OCI-LY7 (cell line): ENCODE data around the gene SRC. TPM values are rescaled to one million over a fixed set of nuclear protein-coding genes. Genes with fewer than 3 reads are reported as not detected.

Experiments used
- BruUV-seq: library from RNA; stranded (reverse); fragments of 400-500 nt; replicated peaks from 2 replicates; lab custom pipeline; 2021; lab: Mats Ljungman, UMichigan
- CTCF ChIA-PET: fragments of 300-600 bp; sonication (Branson Sonifier 250); formaldehyde crosslinking; loops from one replicate; lab custom pipeline; 2022; ENCODE audit warnings: antibody characterized with exemption; ENCODE audit not compliant: unreplicated experiment; lab: Charles Lee
- POLR2A ChIA-PET: fragments of 300-600 bp; sonication (Branson Sonifier 250); formaldehyde crosslinking; loops from one replicate; lab custom pipeline; 2022; ENCODE audit warnings: antibody characterized with exemption; lab: Charles Lee
- DNase-seq: peaks from one replicate; pipeline ENCODE4 v3.0.0-alpha.2; 2015; ENCODE audit warnings: low spot score
- H2AFZ ChIP-seq: fragments of 200-600 bp; sonication (generic), shearing (Covaris generic); 2 replicates; pipeline ENCODE4 v1.6.1; 2014; ENCODE audit warnings: mild to moderate bottlenecking, antibody characterized with exemption, low read length, moderate library complexity
- H3K27ac ChIP-seq: fragments of 200-600 bp; sonication (generic); 2 replicates; pipeline ENCODE4 v1.5.1; 2014; ENCODE audit warnings: mixed run types, low read depth, mild to moderate bottlenecking, moderate library complexity, low read length, inconsistent platforms; ENCODE audit not compliant: poor library complexity, severe bottlenecking
- H3K36me3 ChIP-seq: fragments of 200-600 bp; sonication (generic); 2 replicates; pipeline ENCODE4 v1.6.1; 2014; ENCODE audit warnings: mild to moderate bottlenecking, antibody characterized with exemption, low read length, moderate library complexity, mixed read lengths; ENCODE audit not compliant: insufficient read depth
- H3K4me1 ChIP-seq: fragments of 200-600 bp; sonication (generic); 2 replicates; pipeline ENCODE4 v1.5.1; 2014; ENCODE audit warnings: mild to moderate bottlenecking, low read length; ENCODE audit not compliant: insufficient read depth, poor library complexity, severe bottlenecking
- H3K4me2 ChIP-seq: fragments of 200-600 bp; sonication (generic); 2 replicates; pipeline ENCODE4 v1.6.1; 2014; ENCODE audit warnings: mild to moderate bottlenecking, low read length
- H3K4me3 ChIP-seq: fragments of 200-600 bp; sonication (generic); 2 replicates; pipeline ENCODE4 v1.5.1; 2014; ENCODE audit warnings: mild to moderate bottlenecking, low read depth, low read length; ENCODE audit not compliant: poor library complexity, severe bottlenecking
- H3K79me2 ChIP-seq: fragments of 200-600 bp; sonication (generic); 2 replicates; pipeline ENCODE4 v1.6.1; 2016; ENCODE audit warnings: low read depth, mild to moderate bottlenecking, low read length, moderate library complexity, mixed read lengths; ENCODE audit not compliant: insufficient read depth
- H3K9me2 ChIP-seq: fragments of 200-600 bp; sonication (generic); 2 replicates; pipeline ENCODE4 v1.6.1; 2016; ENCODE audit warnings: mild to moderate bottlenecking, low read length, mixed read lengths; ENCODE audit not compliant: insufficient read depth
- H3K9me3 ChIP-seq: fragments of 200-600 bp; sonication (generic); 2 replicates; pipeline ENCODE4 v1.6.1; 2014; ENCODE audit warnings: mild to moderate bottlenecking, mixed run types, low read length, mixed read lengths
- H4K20me1 ChIP-seq: fragments of 200-600 bp; sonication (generic); 2 replicates; pipeline ENCODE4 v1.6.1; 2014; ENCODE audit warnings: mild to moderate bottlenecking, antibody characterized with exemption, low read length, moderate library complexity, mixed read lengths; ENCODE audit not compliant: insufficient read depth
- CTCF ChIP-seq: fragments of 200-600 bp; sonication (generic); conservative IDR thresholded peaks from 2 replicates; pipeline ENCODE4 v1.5.1; 2014; ENCODE audit warnings: mild to moderate bottlenecking, antibody characterized with exemption, low read length, moderate library complexity, mixed read lengths
- EZH2phosphoT487 ChIP-seq: fragments of 200-600 bp; sonication (generic); IDR thresholded peaks from 2 replicates; pipeline ENCODE4 v1.6.1; 2018; ENCODE audit warnings: low read depth, borderline replicate concordance, mild to moderate bottlenecking, mixed run types, antibody characterized with exemption, low read length, moderate library complexity, mixed read lengths
- intact Hi-C: fragments of 100-400 bp; cut with micrococcal nuclease; formaldehyde crosslinking; loops from one replicate; pipeline ENCODE4 v1.10.0; 2022; ENCODE audit not compliant: unreplicated experiment
- total RNA-seq, 2 experiments: library from RNA; depleted of rRNA in 1 of 2; stranded (reverse); fragments of >200 nt in 1 of 2; shearing (Covaris generic) in 1 of 2; gene quantifications; 2 replicates each; pipeline ENCODE4 v1.2.3, GENCODE V29; 2014 to 2022

The SRC gene
- total RNA-seq, 2 experiments from 2014 or later, result 0.72 to 3.7 TPM

GRCh38 chr20:37389241-37389747 is 43.4 kb downstream of the SRC start:
- POLR2A ChIA-PET, result no interaction called here
- H3K9me3 ChIP-seq, result no peaks in the 10 kb centered on the region
- DNase-seq, result no peak

GRCh38 chr20:37389844-37390275 is 43.9 kb downstream of the SRC start:
- no peaks in the 10 kb centered on the region for H4K20me1 ChIP-seq
- POLR2A ChIA-PET, result interaction anchor here (0.6 kb wide), 1 partner anchor 1219 kb away, joined by 5 read pairs; no protein-coding TSS in a partner anchor
- H3K27ac ChIP-seq, result no peak overlapping the region
- H2AFZ ChIP-seq, result no peak overlapping the region
- no peaks in the 10 kb centered on the region for H3K36me3 ChIP-seq
- CTCF ChIA-PET, result no interaction called here
- no peak for DNase-seq
- intact Hi-C loops, result no loop called here
- H3K9me2 ChIP-seq, result no peaks in the 10 kb centered on the region
- H3K9me3 ChIP-seq, result no peaks in the 10 kb centered on the region
- no peaks in the 10 kb centered on the region for H3K79me2 ChIP-seq
- TF ChIP-seq CTCF, result 0 out of 2 replicates have a peak, but pooled peaks have one; percentile 22
- TF ChIP-seq EZH2phosphoT487, result no peak
- no TSS peak for BruUV-seq
- H3K4me3 ChIP-seq, result no peak overlapping the region
- no peak overlapping the region for H3K4me2 ChIP-seq
- peaks cover 2% of the 10 kb centered on the region for H3K4me1 ChIP-seq

More at GRCh38 chr20:37389241-37389747, 43.4 kb downstream of the SRC start:
- Histone ChIP-seq H3K4me1 (peaks cover 4% of the 10 kb centered on the region), H3K4me3 (no peak overlapping the region), H3K79me2 (no peaks in the 10 kb centered on the region), H3K9me2 (no peaks in the 10 kb centered on the region), H3K36me3 (no peaks in the 10 kb centered on the region), H2AFZ (no peak overlapping the region), H3K27ac (no peak overlapping the region), H4K20me1 (no peaks in the 10 kb centered on the region), H3K4me2 (no peak overlapping the region)
- BruUV-seq, result no TSS peak
- CTCF ChIA-PET, result no interaction called here
- intact Hi-C loops, result no loop called here
- TF ChIP-seq CTCF (no peak), EZH2phosphoT487 (no peak)

GRCh38 chr20:37390503-37390890 is 44.6 kb downstream of the SRC start:
- H3K4me2 ChIP-seq, result no peak overlapping the region
- H3K9me2 ChIP-seq, result no peaks in the 10 kb centered on the region
- H3K4me3 ChIP-seq, result no peak overlapping the region
- H3K36me3 ChIP-seq, result no peaks in the 10 kb centered on the region
- H3K79me2 ChIP-seq, result no peaks in the 10 kb centered on the region
- CTCF ChIA-PET, result no interaction called here
- BruUV-seq, result no TSS peak
- H3K4me1 ChIP-seq, result no peaks in the 10 kb centered on the region
- intact Hi-C loops, result no loop called here
- H4K20me1 ChIP-seq, result no peaks in the 10 kb centered on the region
- H3K27ac ChIP-seq, result no peak overlapping the region
- POLR2A ChIA-PET, result no interaction called here
- no peaks in the 10 kb centered on the region for H3K9me3 ChIP-seq
- no peak for DNase-seq
- no peak overlapping the region for H2AFZ ChIP-seq
- TF ChIP-seq CTCF (no peak), EZH2phosphoT487 (no peak)
